Vagina (tissue), 2 donors: Measurements from ENCODE around the gene VMO1.

Source experiments
- POLR2AphosphoS5 ChIP-seq, 2 donors: sonication (generic); formaldehyde crosslinking; IDR thresholded peaks; one replicate each; pipeline ENCODE4 v1.9.0; 2017; ENCODE audit warnings: antibody characterized with exemption in 2 of 2, mild to moderate bottlenecking in 2 of 2, low read depth in 1 of 2; ENCODE audit not compliant: insufficient read depth in 1 of 2
- TF ChIP-seq, protein P1 (sequence below), 3 experiments: fragments of 450-650 bp in 2 of 3; fragments of 200-600 bp in 1 of 3; sonication (generic) in 1 of 3; IDR thresholded peaks; one replicate each; pipeline ENCODE4 v1.5.1; 2017 to 2019; ENCODE audit warnings: antibody characterized with exemption in 3 of 3, mild to moderate bottlenecking in 2 of 3, moderate library complexity in 2 of 3

DNA sequence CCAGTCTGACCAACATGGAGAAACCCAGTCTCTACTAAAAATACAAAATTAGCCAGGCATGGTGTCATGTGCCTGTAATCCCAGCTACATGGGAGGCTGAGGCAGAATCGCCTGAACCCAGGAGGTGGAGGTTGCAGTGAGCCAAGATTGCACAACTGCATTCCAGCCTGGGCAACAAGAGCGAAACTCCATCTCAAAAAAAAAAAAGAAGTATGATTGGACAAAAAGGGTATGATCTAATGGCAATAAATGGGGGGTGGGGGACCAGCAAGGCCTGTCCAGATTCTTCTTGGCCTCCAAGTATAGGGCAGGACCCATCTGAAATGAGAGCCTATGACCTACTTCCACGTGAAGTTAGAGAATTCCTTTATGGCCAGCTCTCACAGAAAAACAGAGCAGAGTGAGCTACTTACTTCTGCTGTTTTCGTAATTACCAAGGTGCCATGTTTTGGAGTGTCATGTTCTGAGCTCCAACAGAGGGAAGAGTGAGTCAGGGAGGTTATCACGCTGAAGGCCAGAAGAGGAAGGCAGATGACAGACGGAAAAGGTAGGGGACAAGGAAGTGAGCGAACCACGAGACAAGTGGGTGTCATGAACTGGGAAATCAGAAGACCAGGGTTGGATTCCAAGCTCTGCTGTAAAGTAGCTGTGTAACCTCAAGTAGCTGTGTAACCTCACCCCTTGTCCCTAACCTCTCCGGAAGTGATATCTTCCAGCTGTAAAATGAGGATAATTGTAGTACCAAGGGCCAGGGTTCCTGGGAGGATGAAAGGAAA, 50.1 kb downstream of the VMO1 start:
- TF ChIP-seq, protein P1, sequence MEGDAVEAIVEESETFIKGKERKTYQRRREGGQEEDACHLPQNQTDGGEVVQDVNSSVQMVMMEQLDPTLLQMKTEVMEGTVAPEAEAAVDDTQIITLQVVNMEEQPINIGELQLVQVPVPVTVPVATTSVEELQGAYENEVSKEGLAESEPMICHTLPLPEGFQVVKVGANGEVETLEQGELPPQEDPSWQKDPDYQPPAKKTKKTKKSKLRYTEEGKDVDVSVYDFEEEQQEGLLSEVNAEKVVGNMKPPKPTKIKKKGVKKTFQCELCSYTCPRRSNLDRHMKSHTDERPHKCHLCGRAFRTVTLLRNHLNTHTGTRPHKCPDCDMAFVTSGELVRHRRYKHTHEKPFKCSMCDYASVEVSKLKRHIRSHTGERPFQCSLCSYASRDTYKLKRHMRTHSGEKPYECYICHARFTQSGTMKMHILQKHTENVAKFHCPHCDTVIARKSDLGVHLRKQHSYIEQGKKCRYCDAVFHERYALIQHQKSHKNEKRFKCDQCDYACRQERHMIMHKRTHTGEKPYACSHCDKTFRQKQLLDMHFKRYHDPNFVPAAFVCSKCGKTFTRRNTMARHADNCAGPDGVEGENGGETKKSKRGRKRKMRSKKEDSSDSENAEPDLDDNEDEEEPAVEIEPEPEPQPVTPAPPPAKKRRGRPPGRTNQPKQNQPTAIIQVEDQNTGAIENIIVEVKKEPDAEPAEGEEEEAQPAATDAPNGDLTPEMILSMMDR (IDR thresholded peaks at IDR 0.05), result no peak
- no peak for TF ChIP-seq POLR2AphosphoS5 (IDR thresholded peaks at IDR 0.05; ENCODE audit: insufficient read depth in 1 of 2, low read depth in 1 of 2)
